OCI-LY7 (cell line): ENCODE results near the gene HAPLN3. TPM values are rescaled to one million over a fixed set of nuclear protein-coding genes. Genes with fewer than 3 reads are reported as not detected.
A peak's percentile ranks its signal among the peaks of the same experiment; 100 is the strongest.

Experiments
- BruUV-seq: library from RNA; stranded (reverse); fragments of 400-500 nt; replicated peaks from 2 replicates; lab custom pipeline; 2021; lab: Mats Ljungman, UMichigan
- CTCF ChIA-PET: fragments of 300-600 bp; sonication (Branson Sonifier 250); formaldehyde crosslinking; loops from one replicate; lab custom pipeline; 2022; ENCODE audit warnings: antibody characterized with exemption; ENCODE audit not compliant: unreplicated experiment; lab: Charles Lee
- POLR2A ChIA-PET: fragments of 300-600 bp; sonication (Branson Sonifier 250); formaldehyde crosslinking; loops from one replicate; lab custom pipeline; 2022; ENCODE audit warnings: antibody characterized with exemption; lab: Charles Lee
- DNase-seq: peaks from one replicate; pipeline ENCODE4 v3.0.0-alpha.2; 2015; ENCODE audit warnings: low spot score
- H2AFZ ChIP-seq: fragments of 200-600 bp; sonication (generic), shearing (Covaris generic); 2 replicates; pipeline ENCODE4 v1.6.1; 2014; ENCODE audit warnings: mild to moderate bottlenecking, antibody characterized with exemption, low read length, moderate library complexity
- H3K27ac ChIP-seq: fragments of 200-600 bp; sonication (generic); 2 replicates; pipeline ENCODE4 v1.5.1; 2014; ENCODE audit warnings: mixed run types, low read depth, mild to moderate bottlenecking, moderate library complexity, low read length, inconsistent platforms; ENCODE audit not compliant: poor library complexity, severe bottlenecking
- H3K36me3 ChIP-seq: fragments of 200-600 bp; sonication (generic); 2 replicates; pipeline ENCODE4 v1.6.1; 2014; ENCODE audit warnings: mild to moderate bottlenecking, antibody characterized with exemption, low read length, moderate library complexity, mixed read lengths; ENCODE audit not compliant: insufficient read depth
- H3K4me1 ChIP-seq: fragments of 200-600 bp; sonication (generic); 2 replicates; pipeline ENCODE4 v1.5.1; 2014; ENCODE audit warnings: mild to moderate bottlenecking, low read length; ENCODE audit not compliant: insufficient read depth, poor library complexity, severe bottlenecking
- H3K4me2 ChIP-seq: fragments of 200-600 bp; sonication (generic); 2 replicates; pipeline ENCODE4 v1.6.1; 2014; ENCODE audit warnings: mild to moderate bottlenecking, low read length
- H3K4me3 ChIP-seq: fragments of 200-600 bp; sonication (generic); 2 replicates; pipeline ENCODE4 v1.5.1; 2014; ENCODE audit warnings: mild to moderate bottlenecking, low read depth, low read length; ENCODE audit not compliant: poor library complexity, severe bottlenecking
- H3K79me2 ChIP-seq: fragments of 200-600 bp; sonication (generic); 2 replicates; pipeline ENCODE4 v1.6.1; 2016; ENCODE audit warnings: low read depth, mild to moderate bottlenecking, low read length, moderate library complexity, mixed read lengths; ENCODE audit not compliant: insufficient read depth
- H3K9me2 ChIP-seq: fragments of 200-600 bp; sonication (generic); 2 replicates; pipeline ENCODE4 v1.6.1; 2016; ENCODE audit warnings: mild to moderate bottlenecking, low read length, mixed read lengths; ENCODE audit not compliant: insufficient read depth
- H3K9me3 ChIP-seq: fragments of 200-600 bp; sonication (generic); 2 replicates; pipeline ENCODE4 v1.6.1; 2014; ENCODE audit warnings: mild to moderate bottlenecking, mixed run types, low read length, mixed read lengths
- H4K20me1 ChIP-seq: fragments of 200-600 bp; sonication (generic); 2 replicates; pipeline ENCODE4 v1.6.1; 2014; ENCODE audit warnings: mild to moderate bottlenecking, antibody characterized with exemption, low read length, moderate library complexity, mixed read lengths; ENCODE audit not compliant: insufficient read depth
- EZH2phosphoT487 ChIP-seq: fragments of 200-600 bp; sonication (generic); IDR thresholded peaks from 2 replicates; pipeline ENCODE4 v1.6.1; 2018; ENCODE audit warnings: low read depth, borderline replicate concordance, mild to moderate bottlenecking, mixed run types, antibody characterized with exemption, low read length, moderate library complexity, mixed read lengths
- intact Hi-C: fragments of 100-400 bp; cut with micrococcal nuclease; formaldehyde crosslinking; loops from one replicate; pipeline ENCODE4 v1.10.0; 2022; ENCODE audit not compliant: unreplicated experiment
- total RNA-seq, 2 experiments: library from RNA; depleted of rRNA in 1 of 2; stranded (reverse); fragments of >200 nt in 1 of 2; shearing (Covaris generic) in 1 of 2; gene quantifications; 2 replicates each; pipeline ENCODE4 v1.2.3, GENCODE V29; 2014 to 2022
- TF ChIP-seq, protein P1 (sequence below): fragments of 200-600 bp; sonication (generic); conservative IDR thresholded peaks from 2 replicates; pipeline ENCODE4 v1.5.1; 2014; ENCODE audit warnings: mild to moderate bottlenecking, antibody characterized with exemption, low read length, moderate library complexity, mixed read lengths

Gene HAPLN3
- total RNA-seq, 2 experiments from 2014 or later = 0.93 to 0.98 TPM

DNA sequence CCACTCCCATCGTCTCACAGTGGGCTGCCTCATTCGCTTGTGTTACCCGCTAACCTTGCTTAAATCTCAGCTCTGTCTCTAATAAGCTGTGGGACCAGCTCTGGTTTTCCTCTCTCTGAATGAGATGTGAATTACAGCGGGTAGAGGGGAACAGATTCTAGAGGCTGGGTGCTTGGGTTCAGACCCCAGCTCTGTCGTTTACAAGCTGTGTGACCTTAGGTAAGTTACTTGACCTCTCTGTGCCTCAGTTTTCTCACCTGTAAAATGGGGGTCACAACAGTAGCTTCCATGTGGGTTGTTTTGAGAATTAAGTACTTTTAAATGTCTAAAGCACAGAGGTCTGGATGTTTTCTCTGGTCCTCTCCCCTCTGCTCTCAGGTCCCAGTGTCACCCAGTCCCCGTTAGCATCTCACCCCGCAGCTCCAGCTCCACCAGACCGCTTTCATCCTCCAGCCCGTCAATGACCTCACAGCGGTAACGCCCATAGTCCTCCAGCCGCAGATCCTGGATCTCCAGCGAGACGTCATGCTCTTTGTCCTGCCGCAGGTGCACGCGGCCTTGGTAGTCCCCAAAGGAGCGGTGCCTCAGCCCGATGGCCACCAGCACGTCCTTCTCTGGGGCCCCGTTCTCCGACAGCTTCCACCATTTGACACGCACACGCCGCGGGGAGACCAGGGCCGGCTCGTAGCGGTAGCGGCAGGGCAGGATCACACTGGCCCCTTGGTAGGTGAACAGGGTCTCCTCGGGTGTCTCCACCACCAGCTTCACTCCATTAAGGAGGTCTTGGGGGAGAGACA lies 14.2 kb downstream of the HAPLN3 start:
- POLR2A ChIA-PET = no interaction called here
- no peaks in the 10 kb centered on the region for H3K4me1 ChIP-seq
- no peaks in the 10 kb centered on the region for H3K79me2 ChIP-seq
- H3K36me3 ChIP-seq = no peaks in the 10 kb centered on the region
- BruUV-seq = no TSS peak
- H3K4me2 ChIP-seq = no peak overlapping the region
- TF ChIP-seq EZH2phosphoT487 = no peak
- TF ChIP-seq, protein P1, sequence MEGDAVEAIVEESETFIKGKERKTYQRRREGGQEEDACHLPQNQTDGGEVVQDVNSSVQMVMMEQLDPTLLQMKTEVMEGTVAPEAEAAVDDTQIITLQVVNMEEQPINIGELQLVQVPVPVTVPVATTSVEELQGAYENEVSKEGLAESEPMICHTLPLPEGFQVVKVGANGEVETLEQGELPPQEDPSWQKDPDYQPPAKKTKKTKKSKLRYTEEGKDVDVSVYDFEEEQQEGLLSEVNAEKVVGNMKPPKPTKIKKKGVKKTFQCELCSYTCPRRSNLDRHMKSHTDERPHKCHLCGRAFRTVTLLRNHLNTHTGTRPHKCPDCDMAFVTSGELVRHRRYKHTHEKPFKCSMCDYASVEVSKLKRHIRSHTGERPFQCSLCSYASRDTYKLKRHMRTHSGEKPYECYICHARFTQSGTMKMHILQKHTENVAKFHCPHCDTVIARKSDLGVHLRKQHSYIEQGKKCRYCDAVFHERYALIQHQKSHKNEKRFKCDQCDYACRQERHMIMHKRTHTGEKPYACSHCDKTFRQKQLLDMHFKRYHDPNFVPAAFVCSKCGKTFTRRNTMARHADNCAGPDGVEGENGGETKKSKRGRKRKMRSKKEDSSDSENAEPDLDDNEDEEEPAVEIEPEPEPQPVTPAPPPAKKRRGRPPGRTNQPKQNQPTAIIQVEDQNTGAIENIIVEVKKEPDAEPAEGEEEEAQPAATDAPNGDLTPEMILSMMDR = no peak
- CTCF ChIA-PET = no interaction called here
- H4K20me1 ChIP-seq = no peaks in the 10 kb centered on the region
- no peak for DNase-seq
- no peak overlapping the region for H2AFZ ChIP-seq
- H3K9me3 ChIP-seq = no peaks in the 10 kb centered on the region
- no peak overlapping the region for H3K27ac ChIP-seq
- intact Hi-C loops = no loop called here
- no peak overlapping the region for H3K4me3 ChIP-seq
- no peaks in the 10 kb centered on the region for H3K9me2 ChIP-seq

DNA sequence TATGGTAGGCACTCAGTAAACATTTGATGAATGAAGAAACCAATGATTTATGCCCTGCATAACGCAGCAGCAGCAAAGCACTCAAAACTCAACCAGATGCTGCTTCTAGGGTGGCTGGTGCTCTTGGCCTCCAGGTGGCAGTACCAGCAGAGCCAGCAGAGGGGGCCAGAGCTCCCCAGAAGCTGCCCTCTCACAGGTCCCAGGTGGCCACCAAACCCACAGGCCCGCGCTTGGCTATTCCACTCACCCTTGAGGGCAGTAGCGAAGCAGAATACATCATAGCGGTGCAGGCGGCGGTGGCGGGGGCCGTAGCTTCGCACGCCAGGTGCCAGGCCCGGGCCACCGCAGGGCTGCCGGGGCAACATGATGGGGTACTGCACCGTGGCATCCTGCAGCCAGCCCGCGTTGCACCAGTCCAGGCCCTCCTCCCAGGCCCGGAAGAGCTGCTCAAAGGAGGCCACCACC lies 16.6 kb downstream of the HAPLN3 start:
- no peaks in the 10 kb centered on the region for H3K79me2 ChIP-seq
- H2AFZ ChIP-seq = no peak overlapping the region
- TF ChIP-seq, protein P1 = peak; percentile 81
- no peak for TF ChIP-seq EZH2phosphoT487
- no TSS peak for BruUV-seq
- CTCF ChIA-PET = no interaction called here
- intact Hi-C loops = no loop called here
- no peaks in the 10 kb centered on the region for H3K9me3 ChIP-seq
- no peak overlapping the region for H3K4me3 ChIP-seq
- H4K20me1 ChIP-seq = no peaks in the 10 kb centered on the region
- H3K4me2 ChIP-seq = no peak overlapping the region
- no peak overlapping the region for H3K27ac ChIP-seq
- POLR2A ChIA-PET = no interaction called here
- no peaks in the 10 kb centered on the region for H3K9me2 ChIP-seq
- no peaks in the 10 kb centered on the region for H3K4me1 ChIP-seq
- DNase-seq = peak; percentile 49
- H3K36me3 ChIP-seq = no peaks in the 10 kb centered on the region

DNA sequence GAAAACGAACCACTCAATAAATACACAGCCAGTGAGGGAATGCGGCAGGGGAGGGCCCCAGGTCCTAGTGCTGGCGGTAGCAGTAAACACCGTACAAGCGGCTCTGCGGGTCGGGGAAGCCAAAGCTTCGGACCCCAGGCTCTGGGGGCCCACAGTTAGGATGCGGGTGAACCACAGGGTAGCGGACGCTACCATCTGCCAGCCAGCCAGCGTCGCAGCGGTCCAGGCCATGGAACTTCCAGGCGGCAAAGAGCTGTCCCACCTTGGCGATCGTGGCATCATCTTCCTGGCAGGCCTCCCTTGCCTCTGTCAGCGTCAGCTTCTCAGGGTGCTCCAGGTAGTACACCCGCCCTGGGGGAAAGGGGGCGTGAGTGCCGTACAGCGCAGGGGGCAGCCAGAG lies 17.4 kb downstream of the HAPLN3 start:
- BruUV-seq = no TSS peak
- Histone ChIP-seq H4K20me1 (no peaks in the 10 kb centered on the region), H3K4me3 (no peak overlapping the region), H3K4me1 (no peaks in the 10 kb centered on the region), H3K4me2 (no peak overlapping the region), H3K36me3 (no peaks in the 10 kb centered on the region), H3K79me2 (no peaks in the 10 kb centered on the region), H3K27ac (no peak overlapping the region), H2AFZ (no peak overlapping the region), H3K9me2 (no peaks in the 10 kb centered on the region), H3K9me3 (no peaks in the 10 kb centered on the region)
- ChIA-PET CTCF (interaction anchor here (0.6 kb wide), 1 partner anchor 244 kb away, joined by 3 read pairs; no protein-coding TSS in a partner anchor), POLR2A (no interaction called here)
- no peak for DNase-seq
- TF ChIP-seq EZH2phosphoT487 = no peak
- TF ChIP-seq, protein P1 = no peak
- intact Hi-C loops = no loop called here
